SK-N-MC (cell line): ENCODE measurements around the gene MUS81.

Source experiments
- EZH2 ChIP-seq: fragments of 200-600 bp; sonication (generic); IDR thresholded peaks from one replicate; pipeline ENCODE4 v1.6.1; 2017; ENCODE audit warnings: antibody characterized with exemption
- POLR2AphosphoS5 ChIP-seq: IDR thresholded peaks from 2 replicates; pipeline ENCODE4 v1.6.1; 2012; ENCODE audit warnings: mild to moderate bottlenecking, low read depth, low read length, borderline replicate concordance

GRCh38 chr11:65900125-65900898, 40.1 kb downstream of the MUS81 start, which contains the start of gene FOSL1:
- TF ChIP-seq EZH2, result no peak
- no peak for TF ChIP-seq POLR2AphosphoS5
